Measurements from ENCODE around the gene OR7C1.
"Not testable (repeated sequence)": the region's sequence is repeated elsewhere in the genome, so short reads cannot be mapped to it uniquely, and the experiment has no call there.

The OR7C1 gene

GRCh38 chr19:14809272-14810057 is 25.5 kb downstream of the OR7C1 start:
- no peak for TF ChIP-seq GATA2 (IDR thresholded peaks at IDR 0.05; ENCODE audit: low read depth, low read length)
- TF ChIP-seq GATA3 (IDR thresholded peaks at IDR 0.05; ENCODE audit: low read depth, low read length): no peak

- TF ChIP-seq GATA2 (IDR thresholded peaks at IDR 0.05; ENCODE audit: low read depth, low read length): no peak
- no peak for TF ChIP-seq GATA3 (IDR thresholded peaks at IDR 0.05; ENCODE audit: low read depth, low read length)
Observed at GRCh38 chr19:14804765-14805164, 30.2 kb downstream of the OR7C1 start.

GRCh38 chr19:14798760-14799159 is 36.2 kb downstream of the OR7C1 start:
- TF ChIP-seq GATA3 (IDR thresholded peaks at IDR 0.05; ENCODE audit: low read depth, low read length): no peak
- TF ChIP-seq GATA2 (IDR thresholded peaks at IDR 0.05; ENCODE audit: low read depth, low read length): no peak

- no peak for TF ChIP-seq GATA3 (IDR thresholded peaks at IDR 0.05; ENCODE audit: low read depth, low read length)
- no peak for TF ChIP-seq GATA2 (IDR thresholded peaks at IDR 0.05; ENCODE audit: low read depth, low read length)
Observed at GRCh38 chr19:14796021-14796420, 39.0 kb downstream of the OR7C1 start.

- TF ChIP-seq GATA3 (IDR thresholded peaks at IDR 0.05; ENCODE audit: low read depth, low read length) (no peak), GATA2 (IDR thresholded peaks at IDR 0.05; ENCODE audit: low read depth, low read length) (no peak)
Observed at GRCh38 chr19:14795078-14795721, 39.8 kb downstream of the OR7C1 start.

- TF ChIP-seq GATA2 (IDR thresholded peaks at IDR 0.05; ENCODE audit: low read depth, low read length): no peak
- no peak for TF ChIP-seq GATA3 (IDR thresholded peaks at IDR 0.05; ENCODE audit: low read depth, low read length)
Observed at GRCh38 chr19:14786421-14786851, 48.5 kb downstream of the OR7C1 start.

GRCh38 chr19:14782626-14783409 is 52.2 kb downstream of the OR7C1 start:
- TF ChIP-seq GATA2 (IDR thresholded peaks at IDR 0.05; ENCODE audit: low read depth, low read length) (no peak), GATA3 (IDR thresholded peaks at IDR 0.05; ENCODE audit: low read depth, low read length) (no peak)

- TF ChIP-seq GATA2 (IDR thresholded peaks at IDR 0.05; ENCODE audit: low read depth, low read length) (no peak), GATA3 (IDR thresholded peaks at IDR 0.05; ENCODE audit: low read depth, low read length) (no peak)
Observed at GRCh38 chr19:14779151-14779550, 55.8 kb downstream of the OR7C1 start.

- not testable (repeated sequence) for TF ChIP-seq GATA2, GATA3 (IDR thresholded peaks at IDR 0.05; ENCODE audit: low read depth, low read length)
Observed at GRCh38 chr19:14778110-14778845, 56.7 kb downstream of the OR7C1 start, which contains the start of gene ADGRE2. TSS of gene ADGRE2 (minus strand) at chr19:14778560. CDS start at chr19:14776756, 1,804 bp downstream.

- TF ChIP-seq GATA2 (IDR thresholded peaks at IDR 0.05; ENCODE audit: low read depth, low read length) (no peak), GATA3 (IDR thresholded peaks at IDR 0.05; ENCODE audit: low read depth, low read length) (no peak)
Observed at GRCh38 chr19:14775869-14776586, 59.0 kb downstream of the OR7C1 start.

GRCh38 chr19:14774373-14774772 is 60.6 kb downstream of the OR7C1 start:
- TF ChIP-seq GATA2 (IDR thresholded peaks at IDR 0.05; ENCODE audit: low read depth, low read length) (no peak), GATA3 (IDR thresholded peaks at IDR 0.05; ENCODE audit: low read depth, low read length) (no peak)

GRCh38 chr19:14772995-14773394 is 62.0 kb downstream of the OR7C1 start:
- TF ChIP-seq GATA2 (IDR thresholded peaks at IDR 0.05; ENCODE audit: low read depth, low read length) (no peak), GATA3 (IDR thresholded peaks at IDR 0.05; ENCODE audit: low read depth, low read length) (no peak)

- TF ChIP-seq GATA3 (IDR thresholded peaks at IDR 0.05; ENCODE audit: low read depth, low read length) (no peak), GATA2 (IDR thresholded peaks at IDR 0.05; ENCODE audit: low read depth, low read length) (no peak)
Observed at GRCh38 chr19:14772467-14772866, 62.5 kb downstream of the OR7C1 start.
